ENCODE results near the gene YEATS4. TPM values are rescaled to one million over a fixed set of nuclear protein-coding genes. Genes with fewer than 3 reads are reported as not detected.

The YEATS4 gene
- total RNA-seq, 1 experiment from 2014 or later: 37.1 TPM

DNA sequence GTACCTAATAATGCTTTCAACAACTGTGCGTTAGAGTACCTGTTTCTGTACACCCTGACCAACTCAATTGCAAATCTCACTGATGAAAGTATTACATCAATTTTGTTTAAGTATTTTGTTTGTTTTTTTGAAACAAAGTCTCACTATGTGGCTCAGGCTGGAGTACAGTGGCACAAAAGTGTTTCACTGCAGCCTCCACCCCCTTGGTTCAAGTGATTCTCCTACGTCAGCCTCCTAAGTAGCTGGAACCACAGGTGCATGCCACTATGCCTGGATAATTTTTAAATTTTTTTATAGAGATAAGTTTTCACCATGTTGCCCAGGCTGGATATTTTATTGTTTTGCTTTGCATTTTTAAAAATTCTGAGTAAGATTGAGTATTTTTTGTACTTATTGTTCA is 46.7 kb downstream of the YEATS4 start:
- TF ChIP-seq HMGA2 (CRISPR knock-in tag; IDR thresholded peaks at IDR 0.05): no peak
- Mint-ChIP-seq H3K9me3 (no peaks in the 10 kb centered on the region), H3K4me3 (no peak overlapping the region), H3K27ac (no peak overlapping the region), H3K4me1 (no peaks in the 10 kb centered on the region; the same call in 1 of the 2 replicates), H3K36me3 (no peaks in the 10 kb centered on the region; the same call in 1 of the 2 replicates), H3K27me3 (ENCODE audit: low read depth) (no peaks in the 10 kb centered on the region)
- ATAC-seq: no peak
- no peak for DNase-seq (ENCODE audit: low spot score)
- ChIA-PET CTCF (no interaction called here), POLR2A (no interaction called here)

DNA sequence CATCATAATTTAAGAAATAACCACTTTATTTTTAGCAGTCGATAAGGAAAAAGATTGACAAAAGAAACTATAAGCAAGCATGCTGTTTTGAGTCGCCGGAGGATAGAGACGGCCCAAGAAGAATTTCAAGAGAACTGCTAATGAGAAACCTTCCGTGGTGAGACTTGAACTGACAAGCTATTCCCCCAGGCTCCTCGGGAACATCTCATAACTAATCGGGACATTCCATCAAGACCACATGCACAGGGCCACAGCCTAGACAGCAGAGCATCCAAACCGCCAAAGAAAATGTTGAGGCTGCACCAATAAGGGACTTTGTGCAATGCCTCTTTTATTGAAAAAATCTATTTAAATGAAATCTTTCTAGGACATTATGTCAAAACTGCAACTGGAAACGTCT is 51.0 kb downstream of the YEATS4 start:
- 0 out of 2 replicates have a peak, but pooled peaks cover 3% of the 10 kb centered on the region for H3K4me1 Mint-ChIP-seq
- DNase-seq (ENCODE audit: low spot score): no peak
- no peak overlapping the region for H3K4me3 Mint-ChIP-seq
- ChIA-PET CTCF (no interaction called here), POLR2A (interaction anchor here (0.6 kb wide), 1 partner anchor 950 kb away, joined by 9 read pairs; no protein-coding TSS in a partner anchor)
- ATAC-seq: no peak
- no peaks in the 10 kb centered on the region; the same call in 1 of the 2 replicates for H3K36me3 Mint-ChIP-seq
- H3K9me3 Mint-ChIP-seq: no peaks in the 10 kb centered on the region
- H3K27me3 Mint-ChIP-seq (ENCODE audit: low read depth): no peaks in the 10 kb centered on the region
- H3K27ac Mint-ChIP-seq: no peak overlapping the region
- TF ChIP-seq, protein P1, sequence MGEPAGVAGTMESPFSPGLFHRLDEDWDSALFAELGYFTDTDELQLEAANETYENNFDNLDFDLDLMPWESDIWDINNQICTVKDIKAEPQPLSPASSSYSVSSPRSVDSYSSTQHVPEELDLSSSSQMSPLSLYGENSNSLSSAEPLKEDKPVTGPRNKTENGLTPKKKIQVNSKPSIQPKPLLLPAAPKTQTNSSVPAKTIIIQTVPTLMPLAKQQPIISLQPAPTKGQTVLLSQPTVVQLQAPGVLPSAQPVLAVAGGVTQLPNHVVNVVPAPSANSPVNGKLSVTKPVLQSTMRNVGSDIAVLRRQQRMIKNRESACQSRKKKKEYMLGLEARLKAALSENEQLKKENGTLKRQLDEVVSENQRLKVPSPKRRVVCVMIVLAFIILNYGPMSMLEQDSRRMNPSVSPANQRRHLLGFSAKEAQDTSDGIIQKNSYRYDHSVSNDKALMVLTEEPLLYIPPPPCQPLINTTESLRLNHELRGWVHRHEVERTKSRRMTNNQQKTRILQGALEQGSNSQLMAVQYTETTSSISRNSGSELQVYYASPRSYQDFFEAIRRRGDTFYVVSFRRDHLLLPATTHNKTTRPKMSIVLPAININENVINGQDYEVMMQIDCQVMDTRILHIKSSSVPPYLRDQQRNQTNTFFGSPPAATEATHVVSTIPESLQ (CRISPR knock-in tag; IDR thresholded peaks at IDR 0.05): no peak
- TF ChIP-seq FOXJ3 (CRISPR knock-in tag; IDR thresholded peaks at IDR 0.05; ENCODE audit: borderline replicate concordance) (no peak), TEAD4 (CRISPR knock-in tag; IDR thresholded peaks at IDR 0.05) (no peak), CBFB (CRISPR knock-in tag; IDR thresholded peaks at IDR 0.05; ENCODE audit: low read depth) (no peak), PRRX2 (CRISPR knock-in tag; IDR thresholded peaks at IDR 0.05) (no peak), ZNF138 (CRISPR knock-in tag; conservative IDR thresholded peaks at IDR 0.05) (no peak), NFATC4 (CRISPR knock-in tag; IDR thresholded peaks at IDR 0.05) (no peak), TCF7 (CRISPR knock-in tag; IDR thresholded peaks at IDR 0.05; ENCODE audit: low read depth) (no peak)
- TF ChIP-seq, protein P2, sequence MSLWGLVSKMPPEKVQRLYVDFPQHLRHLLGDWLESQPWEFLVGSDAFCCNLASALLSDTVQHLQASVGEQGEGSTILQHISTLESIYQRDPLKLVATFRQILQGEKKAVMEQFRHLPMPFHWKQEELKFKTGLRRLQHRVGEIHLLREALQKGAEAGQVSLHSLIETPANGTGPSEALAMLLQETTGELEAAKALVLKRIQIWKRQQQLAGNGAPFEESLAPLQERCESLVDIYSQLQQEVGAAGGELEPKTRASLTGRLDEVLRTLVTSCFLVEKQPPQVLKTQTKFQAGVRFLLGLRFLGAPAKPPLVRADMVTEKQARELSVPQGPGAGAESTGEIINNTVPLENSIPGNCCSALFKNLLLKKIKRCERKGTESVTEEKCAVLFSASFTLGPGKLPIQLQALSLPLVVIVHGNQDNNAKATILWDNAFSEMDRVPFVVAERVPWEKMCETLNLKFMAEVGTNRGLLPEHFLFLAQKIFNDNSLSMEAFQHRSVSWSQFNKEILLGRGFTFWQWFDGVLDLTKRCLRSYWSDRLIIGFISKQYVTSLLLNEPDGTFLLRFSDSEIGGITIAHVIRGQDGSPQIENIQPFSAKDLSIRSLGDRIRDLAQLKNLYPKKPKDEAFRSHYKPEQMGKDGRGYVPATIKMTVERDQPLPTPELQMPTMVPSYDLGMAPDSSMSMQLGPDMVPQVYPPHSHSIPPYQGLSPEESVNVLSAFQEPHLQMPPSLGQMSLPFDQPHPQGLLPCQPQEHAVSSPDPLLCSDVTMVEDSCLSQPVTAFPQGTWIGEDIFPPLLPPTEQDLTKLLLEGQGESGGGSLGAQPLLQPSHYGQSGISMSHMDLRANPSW (CRISPR knock-in tag; conservative IDR thresholded peaks at IDR 0.05; ENCODE audit: low read depth): no peak
- TF ChIP-seq, protein P3, sequence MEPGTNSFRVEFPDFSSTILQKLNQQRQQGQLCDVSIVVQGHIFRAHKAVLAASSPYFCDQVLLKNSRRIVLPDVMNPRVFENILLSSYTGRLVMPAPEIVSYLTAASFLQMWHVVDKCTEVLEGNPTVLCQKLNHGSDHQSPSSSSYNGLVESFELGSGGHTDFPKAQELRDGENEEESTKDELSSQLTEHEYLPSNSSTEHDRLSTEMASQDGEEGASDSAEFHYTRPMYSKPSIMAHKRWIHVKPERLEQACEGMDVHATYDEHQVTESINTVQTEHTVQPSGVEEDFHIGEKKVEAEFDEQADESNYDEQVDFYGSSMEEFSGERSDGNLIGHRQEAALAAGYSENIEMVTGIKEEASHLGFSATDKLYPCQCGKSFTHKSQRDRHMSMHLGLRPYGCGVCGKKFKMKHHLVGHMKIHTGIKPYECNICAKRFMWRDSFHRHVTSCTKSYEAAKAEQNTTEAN (CRISPR knock-in tag; IDR thresholded peaks at IDR 0.05): no peak
- TF ChIP-seq, protein P4, sequence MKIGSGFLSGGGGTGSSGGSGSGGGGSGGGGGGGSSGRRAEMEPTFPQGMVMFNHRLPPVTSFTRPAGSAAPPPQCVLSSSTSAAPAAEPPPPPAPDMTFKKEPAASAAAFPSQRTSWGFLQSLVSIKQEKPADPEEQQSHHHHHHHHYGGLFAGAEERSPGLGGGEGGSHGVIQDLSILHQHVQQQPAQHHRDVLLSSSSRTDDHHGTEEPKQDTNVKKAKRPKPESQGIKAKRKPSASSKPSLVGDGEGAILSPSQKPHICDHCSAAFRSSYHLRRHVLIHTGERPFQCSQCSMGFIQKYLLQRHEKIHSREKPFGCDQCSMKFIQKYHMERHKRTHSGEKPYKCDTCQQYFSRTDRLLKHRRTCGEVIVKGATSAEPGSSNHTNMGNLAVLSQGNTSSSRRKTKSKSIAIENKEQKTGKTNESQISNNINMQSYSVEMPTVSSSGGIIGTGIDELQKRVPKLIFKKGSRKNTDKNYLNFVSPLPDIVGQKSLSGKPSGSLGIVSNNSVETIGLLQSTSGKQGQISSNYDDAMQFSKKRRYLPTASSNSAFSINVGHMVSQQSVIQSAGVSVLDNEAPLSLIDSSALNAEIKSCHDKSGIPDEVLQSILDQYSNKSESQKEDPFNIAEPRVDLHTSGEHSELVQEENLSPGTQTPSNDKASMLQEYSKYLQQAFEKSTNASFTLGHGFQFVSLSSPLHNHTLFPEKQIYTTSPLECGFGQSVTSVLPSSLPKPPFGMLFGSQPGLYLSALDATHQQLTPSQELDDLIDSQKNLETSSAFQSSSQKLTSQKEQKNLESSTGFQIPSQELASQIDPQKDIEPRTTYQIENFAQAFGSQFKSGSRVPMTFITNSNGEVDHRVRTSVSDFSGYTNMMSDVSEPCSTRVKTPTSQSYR (CRISPR knock-in tag; IDR thresholded peaks at IDR 0.05): no peak
- TF ChIP-seq, protein P5, sequence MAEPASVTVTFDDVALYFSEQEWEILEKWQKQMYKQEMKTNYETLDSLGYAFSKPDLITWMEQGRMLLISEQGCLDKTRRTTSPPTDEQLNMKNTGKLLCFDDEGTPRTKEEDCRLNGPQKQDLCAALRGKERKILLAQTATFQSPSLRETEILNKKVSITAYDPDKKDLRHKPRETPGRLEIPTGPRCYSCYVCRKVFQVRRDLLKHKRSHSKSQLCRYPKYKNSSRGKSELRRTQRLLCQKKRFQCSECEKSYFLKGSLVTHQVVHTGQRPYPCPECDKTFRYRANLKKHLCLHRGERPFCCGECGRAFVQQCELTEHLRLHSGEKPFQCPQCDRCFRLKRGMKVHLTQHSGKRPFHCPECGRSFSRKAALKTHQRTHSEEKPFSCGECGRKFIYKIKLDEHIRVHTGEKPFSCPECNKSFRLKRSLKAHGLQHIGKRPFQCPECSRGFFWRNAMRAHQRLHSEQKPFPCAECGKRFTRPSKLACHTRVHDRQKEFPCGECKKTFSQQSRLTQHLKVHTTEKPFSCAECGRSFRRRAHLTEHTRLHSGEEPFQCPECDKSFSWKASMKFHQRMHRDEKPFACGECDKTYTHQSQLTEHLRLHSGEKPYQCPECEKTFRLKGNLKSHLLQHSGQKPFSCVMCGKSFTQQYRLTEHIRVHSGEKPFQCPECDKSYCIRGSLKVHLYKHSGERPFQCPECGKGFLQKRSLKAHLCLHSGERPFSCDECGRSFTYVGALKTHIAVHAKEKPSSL (CRISPR knock-in tag; conservative IDR thresholded peaks at IDR 0.05): no peak
- TF ChIP-seq, protein P6, sequence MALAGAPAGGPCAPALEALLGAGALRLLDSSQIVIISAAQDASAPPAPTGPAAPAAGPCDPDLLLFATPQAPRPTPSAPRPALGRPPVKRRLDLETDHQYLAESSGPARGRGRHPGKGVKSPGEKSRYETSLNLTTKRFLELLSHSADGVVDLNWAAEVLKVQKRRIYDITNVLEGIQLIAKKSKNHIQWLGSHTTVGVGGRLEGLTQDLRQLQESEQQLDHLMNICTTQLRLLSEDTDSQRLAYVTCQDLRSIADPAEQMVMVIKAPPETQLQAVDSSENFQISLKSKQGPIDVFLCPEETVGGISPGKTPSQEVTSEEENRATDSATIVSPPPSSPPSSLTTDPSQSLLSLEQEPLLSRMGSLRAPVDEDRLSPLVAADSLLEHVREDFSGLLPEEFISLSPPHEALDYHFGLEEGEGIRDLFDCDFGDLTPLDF (CRISPR knock-in tag; IDR thresholded peaks at IDR 0.05): no peak
- TF ChIP-seq, protein P7, sequence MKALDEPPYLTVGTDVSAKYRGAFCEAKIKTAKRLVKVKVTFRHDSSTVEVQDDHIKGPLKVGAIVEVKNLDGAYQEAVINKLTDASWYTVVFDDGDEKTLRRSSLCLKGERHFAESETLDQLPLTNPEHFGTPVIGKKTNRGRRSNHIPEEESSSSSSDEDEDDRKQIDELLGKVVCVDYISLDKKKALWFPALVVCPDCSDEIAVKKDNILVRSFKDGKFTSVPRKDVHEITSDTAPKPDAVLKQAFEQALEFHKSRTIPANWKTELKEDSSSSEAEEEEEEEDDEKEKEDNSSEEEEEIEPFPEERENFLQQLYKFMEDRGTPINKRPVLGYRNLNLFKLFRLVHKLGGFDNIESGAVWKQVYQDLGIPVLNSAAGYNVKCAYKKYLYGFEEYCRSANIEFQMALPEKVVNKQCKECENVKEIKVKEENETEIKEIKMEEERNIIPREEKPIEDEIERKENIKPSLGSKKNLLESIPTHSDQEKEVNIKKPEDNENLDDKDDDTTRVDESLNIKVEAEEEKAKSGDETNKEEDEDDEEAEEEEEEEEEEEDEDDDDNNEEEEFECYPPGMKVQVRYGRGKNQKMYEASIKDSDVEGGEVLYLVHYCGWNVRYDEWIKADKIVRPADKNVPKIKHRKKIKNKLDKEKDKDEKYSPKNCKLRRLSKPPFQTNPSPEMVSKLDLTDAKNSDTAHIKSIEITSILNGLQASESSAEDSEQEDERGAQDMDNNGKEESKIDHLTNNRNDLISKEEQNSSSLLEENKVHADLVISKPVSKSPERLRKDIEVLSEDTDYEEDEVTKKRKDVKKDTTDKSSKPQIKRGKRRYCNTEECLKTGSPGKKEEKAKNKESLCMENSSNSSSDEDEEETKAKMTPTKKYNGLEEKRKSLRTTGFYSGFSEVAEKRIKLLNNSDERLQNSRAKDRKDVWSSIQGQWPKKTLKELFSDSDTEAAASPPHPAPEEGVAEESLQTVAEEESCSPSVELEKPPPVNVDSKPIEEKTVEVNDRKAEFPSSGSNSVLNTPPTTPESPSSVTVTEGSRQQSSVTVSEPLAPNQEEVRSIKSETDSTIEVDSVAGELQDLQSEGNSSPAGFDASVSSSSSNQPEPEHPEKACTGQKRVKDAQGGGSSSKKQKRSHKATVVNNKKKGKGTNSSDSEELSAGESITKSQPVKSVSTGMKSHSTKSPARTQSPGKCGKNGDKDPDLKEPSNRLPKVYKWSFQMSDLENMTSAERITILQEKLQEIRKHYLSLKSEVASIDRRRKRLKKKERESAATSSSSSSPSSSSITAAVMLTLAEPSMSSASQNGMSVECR (CRISPR knock-in tag; IDR thresholded peaks at IDR 0.05; ENCODE audit: borderline replicate concordance): no peak
